NCI-H460 (cell line): ENCODE measurements around the gene TGM3. TPM values are rescaled to one million over a fixed set of nuclear protein-coding genes. Genes with fewer than 3 reads are reported as not detected.

Experiments
- DNase-seq: peaks from one replicate; pipeline ENCODE4 v3.0.0-alpha.2; 2016; ENCODE audit warnings: low read depth; ENCODE audit errors: extremely low read depth
- total RNA-seq: library from RNA; depleted of rRNA; stranded (reverse); fragments of >200 nt; shearing (Covaris generic); gene quantifications from 2 replicates; pipeline ENCODE4 v1.2.3, GENCODE V29; 2014

Gene TGM3
- total RNA-seq, 1 experiment from 2014 or later = 0.10 TPM

GRCh38 chr20:2283706-2284423 is 11.9 kb upstream of the TGM3 start:
- DNase-seq = no peak

GRCh38 chr20:2285193-2285592 is 10.6 kb upstream of the TGM3 start:
- no peak for DNase-seq

- DNase-seq = no peak
Observed at GRCh38 chr20:2285613-2286012, 10.2 kb upstream of the TGM3 start.

DNA sequence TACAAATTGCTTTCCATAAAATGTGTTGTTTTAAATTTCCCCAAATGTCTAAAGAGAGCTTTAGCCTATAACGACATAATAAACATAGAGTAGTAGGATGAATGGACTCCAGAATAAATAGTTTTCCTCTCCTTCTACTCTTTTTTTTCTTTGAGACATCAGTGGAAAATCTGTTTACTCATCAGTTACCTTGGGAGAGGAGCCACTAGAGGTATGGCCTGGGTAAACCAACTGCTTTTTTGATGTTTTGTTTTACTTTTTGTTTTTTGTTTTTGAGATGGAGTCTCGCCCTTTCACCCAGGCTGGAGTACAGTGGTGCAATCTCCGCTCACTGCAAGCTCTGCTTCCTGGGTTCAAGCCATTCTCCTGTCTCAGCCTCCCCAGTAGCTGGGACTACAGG is 8.3 kb upstream of the TGM3 start:
- no peak for DNase-seq

DNA sequence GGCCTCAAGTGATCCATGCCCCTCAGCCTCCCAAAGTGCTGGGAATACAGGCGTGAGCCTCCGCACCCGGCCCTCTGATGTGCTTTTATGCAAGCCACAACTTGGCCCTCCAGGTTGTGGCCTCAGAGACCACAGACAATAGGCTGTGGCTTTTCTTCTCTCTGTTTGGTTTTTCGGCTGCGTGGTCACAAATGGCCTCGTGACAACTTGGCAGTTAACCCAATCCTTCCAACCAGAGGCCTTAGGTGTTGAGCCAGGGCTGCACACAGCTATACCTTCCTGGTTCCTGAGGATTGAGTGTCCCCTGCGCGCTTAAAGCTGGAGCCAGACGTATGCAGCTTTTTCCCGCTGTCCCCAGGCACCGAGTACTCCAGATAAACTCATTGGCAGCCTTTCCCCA is 6.3 kb upstream of the TGM3 start:
- no peak for DNase-seq

GRCh38 chr20:2290486-2290885 is 5.3 kb upstream of the TGM3 start:
- no peak for DNase-seq

DNA sequence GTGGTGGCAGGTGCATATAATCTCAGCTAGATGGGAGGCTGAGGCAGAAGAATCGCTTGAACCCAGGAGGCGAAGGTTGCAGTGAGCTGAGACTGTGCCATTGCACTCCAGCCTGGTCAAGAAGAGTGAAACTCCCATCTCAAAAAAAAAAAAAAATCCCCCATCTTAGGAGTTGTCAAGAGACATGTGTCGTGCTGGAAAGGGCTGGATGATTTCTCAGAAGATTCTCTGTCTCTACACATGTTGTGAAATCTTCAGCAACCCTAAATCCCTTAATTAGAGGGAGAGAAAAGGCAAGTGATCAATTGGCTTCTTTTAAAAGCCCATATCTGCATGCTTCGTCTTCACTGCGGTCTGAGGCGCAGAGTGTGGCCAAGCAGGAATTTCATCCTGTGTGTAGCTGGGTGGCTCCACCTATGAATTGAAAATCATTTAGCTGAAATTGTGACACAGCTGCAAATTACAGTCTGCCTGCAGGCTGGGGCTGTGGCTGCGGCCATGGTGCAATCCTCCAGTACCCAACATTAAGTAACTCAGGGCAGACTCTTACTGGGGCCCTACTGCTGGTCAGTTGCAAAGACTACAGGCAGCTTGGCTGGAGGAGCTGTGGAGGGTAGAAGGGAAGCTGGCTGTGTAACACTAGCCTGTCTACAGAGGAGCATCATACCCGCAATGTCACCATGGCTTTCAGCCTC is 3.2 kb upstream of the TGM3 start:
- DNase-seq = no peak

- no peak for DNase-seq
Observed at GRCh38 chr20:2293486-2293885, 2.3 kb upstream of the TGM3 start.

GRCh38 chr20:2293971-2294370 is 1.8 kb upstream of the TGM3 start:
- DNase-seq = no peak

DNA sequence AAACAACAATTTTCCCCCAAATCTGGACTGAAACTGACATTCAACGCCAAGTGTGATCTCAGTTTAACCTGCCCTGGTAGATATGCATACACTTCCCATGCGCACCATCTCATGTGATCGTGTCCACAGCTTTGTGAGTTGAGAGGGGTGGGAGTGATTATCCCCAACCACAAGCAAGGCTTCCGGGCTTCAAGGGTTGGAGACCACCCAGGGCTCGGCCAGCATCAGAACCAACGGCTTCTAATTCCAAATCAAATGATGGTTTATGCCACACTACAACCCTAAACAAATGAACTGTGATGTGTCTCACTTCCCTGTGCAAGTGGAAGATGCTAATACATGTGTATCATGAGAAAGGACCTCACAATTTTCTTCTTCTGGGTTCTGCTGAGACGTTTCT is 515 bp upstream of the TGM3 start:
- no peak for DNase-seq

DNA sequence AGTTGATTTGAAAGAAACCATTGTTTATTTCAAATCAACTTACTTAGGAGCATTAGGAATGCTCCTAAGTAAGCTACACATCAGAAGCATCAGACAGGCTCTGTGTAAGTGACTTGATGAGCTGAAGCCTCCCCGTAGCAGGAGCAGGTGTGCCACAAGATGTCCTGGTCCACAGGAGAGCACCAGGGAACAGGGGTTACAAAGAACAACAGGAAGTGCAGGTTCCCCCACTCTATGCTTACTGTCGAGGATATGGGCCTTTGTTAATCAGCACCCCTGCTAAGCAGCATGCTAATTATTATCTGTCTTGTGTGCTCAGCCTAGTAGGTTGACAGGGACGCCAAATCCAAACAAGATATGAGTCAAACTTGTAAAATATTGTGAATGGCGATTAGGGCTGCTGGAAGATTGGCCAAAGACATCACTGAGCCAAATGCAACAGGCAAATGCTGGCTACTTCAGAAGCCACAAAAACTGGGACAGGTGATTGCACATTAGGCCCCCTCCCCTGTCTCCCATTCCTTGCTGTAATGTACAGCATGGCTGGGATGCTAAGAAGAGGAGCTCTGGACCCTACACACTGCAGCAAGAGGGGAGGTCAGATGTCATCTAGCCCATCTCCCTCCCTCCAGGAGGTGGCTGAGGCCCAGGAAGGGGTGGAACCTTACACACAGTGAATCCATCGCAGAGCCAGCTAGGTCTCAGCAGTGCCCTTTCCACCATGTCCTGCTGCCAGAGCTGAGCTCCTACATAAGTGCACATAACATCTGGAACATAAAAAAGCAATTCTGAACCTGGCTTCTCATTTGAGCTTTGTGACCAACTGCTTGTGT is 939 bp downstream of the TGM3 start:
- no peak for DNase-seq

GRCh38 chr20:2297357-2297728 is 1.5 kb downstream of the TGM3 start:
- DNase-seq = no peak

DNA sequence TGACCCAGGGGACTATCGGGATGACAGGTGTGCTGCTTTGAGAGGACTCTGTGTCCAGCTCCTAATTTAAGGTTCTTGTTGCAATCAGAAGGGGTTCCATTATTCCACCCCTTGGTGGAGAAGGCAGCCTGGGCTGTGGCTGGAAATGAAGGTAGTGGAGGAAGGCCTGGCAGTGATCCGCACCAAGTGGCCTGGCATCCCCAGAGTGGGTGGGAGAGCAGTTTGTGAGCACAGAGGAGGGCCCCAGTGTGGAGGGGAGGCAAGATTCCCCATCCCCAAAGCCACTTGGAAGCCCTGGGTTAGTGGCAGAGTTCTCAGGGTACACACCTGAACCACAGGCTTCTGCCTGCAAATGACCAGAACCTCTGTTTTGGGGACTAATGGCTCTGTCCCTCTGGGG is 2.3 kb downstream of the TGM3 start:
- no peak for DNase-seq

GRCh38 chr20:2298701-2299100 is 2.9 kb downstream of the TGM3 start:
- DNase-seq = no peak

GRCh38 chr20:2299301-2299700 is 3.5 kb downstream of the TGM3 start:
- peak; percentile 66 for DNase-seq

DNA sequence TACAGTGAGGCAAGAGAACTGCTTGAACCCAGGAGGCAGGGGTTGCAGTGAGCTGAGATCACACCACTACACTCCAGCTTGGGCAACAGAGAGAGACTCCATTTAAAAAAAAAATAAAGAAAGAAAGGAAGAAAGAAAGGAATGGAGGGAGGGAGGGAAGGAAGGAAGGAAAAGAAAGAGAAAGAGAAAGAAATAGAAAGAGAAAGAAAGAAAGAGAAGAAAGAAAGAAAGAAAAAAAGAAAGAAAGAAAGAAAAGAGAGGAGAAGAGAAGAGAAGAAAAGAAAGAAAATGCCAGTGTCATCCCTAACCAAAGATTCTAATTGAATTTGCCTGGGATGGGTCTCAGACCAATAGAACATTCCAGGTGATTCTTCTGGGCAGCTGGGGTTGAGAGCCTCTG is 4.2 kb downstream of the TGM3 start:
- no peak for DNase-seq

- DNase-seq = no peak
Observed at GRCh38 chr20:2300420-2300819, 4.6 kb downstream of the TGM3 start.

GRCh38 chr20:2301164-2301622 is 5.4 kb downstream of the TGM3 start:
- DNase-seq = peak; percentile 56

GRCh38 chr20:2302384-2303060 is 6.7 kb downstream of the TGM3 start:
- DNase-seq = peak; percentile 36

GRCh38 chr20:2303673-2304072 is 7.9 kb downstream of the TGM3 start:
- DNase-seq = no peak

DNA sequence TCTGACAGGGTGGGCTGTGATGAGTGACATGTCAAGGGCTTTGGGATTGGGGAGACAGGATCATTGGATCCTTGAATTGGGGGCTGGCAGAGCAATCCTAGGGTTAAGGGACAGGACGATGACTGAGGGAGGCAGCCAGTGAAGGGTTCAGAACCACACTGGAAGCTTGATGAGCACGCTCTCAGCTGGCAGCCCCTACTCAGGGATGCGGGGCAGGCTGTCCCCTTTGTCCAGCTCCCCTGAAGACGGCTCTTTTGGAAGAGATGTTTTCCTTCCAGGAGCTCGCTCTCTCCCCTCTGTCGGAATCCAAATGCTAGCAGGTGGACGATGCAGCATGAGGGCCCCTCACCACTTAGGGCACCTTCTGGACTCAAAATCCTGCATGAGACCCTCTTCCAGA is 8.4 kb downstream of the TGM3 start:
- no peak for DNase-seq
